22Rv1 (cell line): ENCODE results near the gene MTPN.

Experiments used
- H3K27ac ChIP-seq: fragments of 450-650 bp; 2 replicates; pipeline ENCODE4 v1.5.1; 2017
- CTCF ChIP-seq: fragments of 450-650 bp; IDR thresholded peaks from 2 replicates; pipeline ENCODE4 v1.5.1; 2017; ENCODE audit warnings: mild to moderate bottlenecking
- ZFX ChIP-seq: fragments of 450-650 bp; IDR thresholded peaks from 2 replicates; pipeline ENCODE4 v1.6.1; 2017; ENCODE audit warnings: antibody characterized with exemption, borderline replicate concordance

The MTPN gene

DNA sequence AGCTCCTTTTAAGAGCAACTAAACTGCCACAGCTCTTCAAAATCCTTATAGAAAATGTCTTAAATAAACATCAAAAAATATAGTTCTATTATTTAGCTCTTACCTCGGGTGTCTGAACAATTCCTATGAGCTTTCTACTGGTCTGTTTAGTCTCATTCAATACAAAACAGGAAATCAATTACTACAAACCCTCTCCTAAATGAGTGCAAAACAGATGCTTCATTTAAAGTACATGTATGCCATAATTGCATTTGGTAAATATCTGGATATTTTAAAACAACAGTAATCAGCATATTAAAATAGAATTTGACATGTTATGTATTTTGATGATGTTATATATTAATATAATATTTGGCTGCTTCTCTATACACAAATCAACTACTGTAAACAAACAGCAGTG is 38.5 kb upstream of the MTPN start:
- H3K27ac ChIP-seq = no peak overlapping the region
- TF ChIP-seq ZFX = no peak
- TF ChIP-seq CTCF = no peak

- no peak overlapping the region for H3K27ac ChIP-seq
- TF ChIP-seq ZFX (no peak), CTCF (no peak)
These were observed 37.5 kb upstream of the MTPN start for GRCh38 chr7:136014659-136015058.

DNA sequence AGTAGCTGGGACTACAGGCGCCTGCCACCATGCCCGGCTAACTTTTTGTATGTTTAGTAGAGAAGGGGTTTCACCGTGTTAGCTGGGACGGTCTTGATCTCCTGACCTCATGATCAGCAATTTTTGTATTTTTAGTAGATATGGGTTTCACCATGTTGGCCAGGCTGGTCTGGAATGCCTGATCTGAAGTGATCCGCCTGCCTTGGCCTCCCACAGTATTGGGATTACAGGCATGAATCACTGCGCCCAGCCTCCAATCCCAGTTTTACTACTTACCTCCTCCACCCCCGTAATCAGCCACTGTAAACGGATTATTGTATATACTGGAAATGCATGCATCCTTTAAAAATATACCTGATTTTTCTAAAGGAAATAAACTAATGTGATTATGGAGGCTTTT is 35.1 kb upstream of the MTPN start:
- TF ChIP-seq ZFX (no peak), CTCF (no peak)
- H3K27ac ChIP-seq = no peak overlapping the region

DNA sequence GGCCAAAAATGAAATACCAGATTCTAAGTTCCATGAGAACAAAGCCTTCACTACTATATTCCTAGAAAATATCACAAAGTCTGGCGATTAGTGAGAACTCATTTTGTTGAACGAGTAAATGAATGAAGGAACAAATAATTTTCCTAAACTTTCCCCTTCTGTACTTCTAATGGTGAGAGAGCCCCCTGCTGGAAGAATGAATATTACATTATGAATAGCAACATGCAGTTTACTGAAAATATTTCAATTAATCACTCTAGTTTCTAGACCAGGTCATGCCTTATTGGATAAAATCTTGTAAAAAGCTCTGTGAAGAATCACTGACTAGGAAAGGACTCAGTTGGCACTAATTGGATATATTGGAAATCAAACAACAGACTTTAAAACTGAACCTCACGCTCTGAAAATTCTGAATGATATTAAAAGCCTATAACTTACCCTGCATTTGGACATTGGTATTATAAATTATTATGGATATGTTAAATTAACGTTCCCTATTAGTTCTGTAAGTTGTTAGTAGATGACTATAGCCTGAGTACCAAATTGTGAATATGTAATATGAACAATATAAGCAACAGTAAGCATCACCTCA is 32.4 kb upstream of the MTPN start:
- H3K27ac ChIP-seq = no peak overlapping the region
- peak; percentile 91 for TF ChIP-seq CTCF
- no peak for TF ChIP-seq ZFX

- TF ChIP-seq CTCF (no peak), ZFX (no peak)
These were observed 29.0 kb upstream of the MTPN start for GRCh38 chr7:136006208-136006607.

GRCh38 chr7:136004083-136004482 is 26.9 kb upstream of the MTPN start:
- H3K27ac ChIP-seq = no peak overlapping the region
- TF ChIP-seq ZFX (no peak), CTCF (no peak)

More at GRCh38 chr7:136006208-136006607, 29.0 kb upstream of the MTPN start:
- no peak overlapping the region for H3K27ac ChIP-seq

DNA sequence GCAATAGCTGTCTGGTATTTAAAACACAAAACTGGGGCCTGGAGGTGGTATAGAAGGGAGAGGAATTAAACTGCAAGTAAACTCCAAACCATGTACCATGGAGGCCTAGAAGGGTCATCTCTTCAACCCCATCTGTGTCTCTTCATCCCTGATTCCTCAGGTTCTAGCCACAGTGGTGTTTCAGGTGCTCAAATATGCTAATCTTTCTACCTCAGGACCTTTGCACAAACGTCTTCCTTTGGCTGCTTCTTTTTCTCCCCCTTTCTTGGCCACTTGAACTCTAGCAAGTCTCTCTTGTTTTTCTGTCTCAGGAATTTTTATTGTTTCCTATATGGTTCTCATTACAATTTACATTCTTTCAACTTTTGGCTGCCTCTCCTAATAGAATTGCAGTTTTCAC is 25.6 kb upstream of the MTPN start:
- TF ChIP-seq CTCF (no peak), ZFX (no peak)
- no peak overlapping the region for H3K27ac ChIP-seq
